ENCODE measurements around the gene BET1L.
"Not testable (repeated sequence)": the region's sequence is repeated elsewhere in the genome, so short reads cannot be mapped to it uniquely, and the experiment has no call there.

GRCh38 chr11:190546-190945 lies 16.7 kb downstream of the BET1L start:
- not testable (repeated sequence) for TF ChIP-seq POLR2AphosphoS5, TAF1, POLR2A, SPI1 (IDR thresholded peaks at IDR 0.05; ENCODE audit: low read depth, low read length)

Data from GM12891 (cell line).